ENCODE data around the gene NXPH3. TPM values are rescaled to one million over a fixed set of nuclear protein-coding genes. Genes with fewer than 3 reads are reported as not detected.
A peak's percentile ranks its signal among the peaks of the same experiment; 100 is the strongest.

The NXPH3 gene
- total RNA-seq, 2 donors from 2014 or later: 4.7 to 15.5 TPM

GRCh38 chr17:49576088-49576916, 631 bp downstream of the NXPH3 start:
- Histone ChIP-seq H3K4me3 (peak overlapping the region; percentile 50 to 58), H3K9me3 (no peaks in the 10 kb centered on the region), H3K27ac (peak overlapping the region; percentile 67 to 77), H3K4me1 (replicated peaks) (no peaks in the 10 kb centered on the region), H3K27me3 (replicated peaks; ENCODE audit: insufficient read depth) (no peaks in the 10 kb centered on the region), H3K36me3 (no peaks in the 10 kb centered on the region)
- DNase-seq (ENCODE audit: low spot score): no peak
- WGBS: under 1% methylated on average over 61 of the region's 68 CpGs
- intact Hi-C loops (cut with DNase I): loop anchor here (5.0 kb wide), 1 partner anchor 41 kb away; no protein-coding TSS in a partner anchor
- no peak for TF ChIP-seq POLR2A (IDR thresholded peaks at IDR 0.05)
- no peak for TF ChIP-seq POLR2AphosphoS5 (IDR thresholded peaks at IDR 0.05)
- TF ChIP-seq, protein P1, sequence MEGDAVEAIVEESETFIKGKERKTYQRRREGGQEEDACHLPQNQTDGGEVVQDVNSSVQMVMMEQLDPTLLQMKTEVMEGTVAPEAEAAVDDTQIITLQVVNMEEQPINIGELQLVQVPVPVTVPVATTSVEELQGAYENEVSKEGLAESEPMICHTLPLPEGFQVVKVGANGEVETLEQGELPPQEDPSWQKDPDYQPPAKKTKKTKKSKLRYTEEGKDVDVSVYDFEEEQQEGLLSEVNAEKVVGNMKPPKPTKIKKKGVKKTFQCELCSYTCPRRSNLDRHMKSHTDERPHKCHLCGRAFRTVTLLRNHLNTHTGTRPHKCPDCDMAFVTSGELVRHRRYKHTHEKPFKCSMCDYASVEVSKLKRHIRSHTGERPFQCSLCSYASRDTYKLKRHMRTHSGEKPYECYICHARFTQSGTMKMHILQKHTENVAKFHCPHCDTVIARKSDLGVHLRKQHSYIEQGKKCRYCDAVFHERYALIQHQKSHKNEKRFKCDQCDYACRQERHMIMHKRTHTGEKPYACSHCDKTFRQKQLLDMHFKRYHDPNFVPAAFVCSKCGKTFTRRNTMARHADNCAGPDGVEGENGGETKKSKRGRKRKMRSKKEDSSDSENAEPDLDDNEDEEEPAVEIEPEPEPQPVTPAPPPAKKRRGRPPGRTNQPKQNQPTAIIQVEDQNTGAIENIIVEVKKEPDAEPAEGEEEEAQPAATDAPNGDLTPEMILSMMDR (IDR thresholded peaks at IDR 0.05): no peak

GRCh38 chr17:49576917-49577649, 1.4 kb downstream of the NXPH3 start:
- no peaks in the 10 kb centered on the region for H3K27me3 ChIP-seq (replicated peaks; ENCODE audit: insufficient read depth)
- H3K4me3 ChIP-seq: peak overlapping the region; percentile 50 to 58
- DNase-seq (ENCODE audit: low spot score): no peak
- TF ChIP-seq POLR2AphosphoS5 (IDR thresholded peaks at IDR 0.05) (no peak), POLR2A (IDR thresholded peaks at IDR 0.05) (no peak)
- TF ChIP-seq, protein P1 (IDR thresholded peaks at IDR 0.05): no peak
- no peaks in the 10 kb centered on the region for H3K9me3 ChIP-seq
- H3K4me1 ChIP-seq (replicated peaks): no peaks in the 10 kb centered on the region
- WGBS: 16% methylated on average over 22 of the region's 22 CpGs
- H3K36me3 ChIP-seq: no peaks in the 10 kb centered on the region
- H3K27ac ChIP-seq: peak overlapping the region; percentile 67 to 77
- intact Hi-C loops (cut with DNase I): loop anchor here (5.0 kb wide), 1 partner anchor 40 kb away; no protein-coding TSS in a partner anchor

DNA sequence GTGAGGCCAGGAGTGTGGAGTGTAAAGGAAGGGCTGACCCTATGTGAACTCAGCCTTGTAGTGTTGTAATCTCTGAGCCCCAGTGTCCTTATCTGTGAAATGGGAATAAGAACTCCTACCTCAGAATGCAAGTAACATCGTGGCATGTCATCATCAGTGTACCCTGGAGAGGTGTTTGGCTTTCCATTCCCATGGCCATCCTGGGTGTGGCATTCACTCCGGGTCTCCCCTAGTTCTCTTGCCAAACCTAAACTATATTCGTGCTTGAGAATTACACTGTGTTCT, 1.9 kb downstream of the NXPH3 start:
- peak overlapping the region; percentile 67 to 77 for H3K27ac ChIP-seq

DNA sequence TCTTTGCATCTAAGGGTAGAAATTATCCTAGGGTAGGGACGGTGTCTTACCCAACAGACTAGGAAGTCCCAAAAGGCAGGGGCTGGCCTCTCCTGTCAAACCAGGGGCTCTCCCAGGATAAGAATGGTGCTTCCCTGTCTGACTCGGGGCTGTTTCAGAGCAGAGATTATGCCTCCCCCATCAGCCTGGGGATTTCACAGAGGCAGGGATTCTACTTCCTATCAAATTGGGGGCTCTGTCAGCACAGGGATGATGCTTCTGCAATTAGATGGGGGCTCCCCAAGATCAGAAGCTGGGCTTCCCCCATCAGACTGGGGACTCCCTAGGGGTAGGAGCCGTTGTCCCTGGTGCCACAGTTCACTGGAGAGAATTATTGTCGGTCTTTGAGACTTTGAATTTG, 2.3 kb downstream of the NXPH3 start:
- Histone ChIP-seq H3K27ac (no peak overlapping the region), H3K27me3 (replicated peaks; ENCODE audit: insufficient read depth) (no peaks in the 10 kb centered on the region), H3K4me3 (no peak overlapping the region), H3K36me3 (no peaks in the 10 kb centered on the region), H3K9me3 (no peaks in the 10 kb centered on the region), H3K4me1 (replicated peaks) (no peaks in the 10 kb centered on the region)
- TF ChIP-seq POLR2AphosphoS5 (IDR thresholded peaks at IDR 0.05) (no peak), POLR2A (IDR thresholded peaks at IDR 0.05) (no peak)
- TF ChIP-seq, protein P1 (IDR thresholded peaks at IDR 0.05): no peak
- no peak for DNase-seq (ENCODE audit: low spot score)
- intact Hi-C loops (cut with DNase I): loop anchor here (5.0 kb wide), 1 partner anchor 39 kb away; no protein-coding TSS in a partner anchor
- WGBS: 57% methylated on average over 4 of the region's 4 CpGs

More for the DNA sequence above, 1.9 kb downstream of the NXPH3 start:
- Histone ChIP-seq H3K36me3 (no peaks in the 10 kb centered on the region), H3K4me1 (replicated peaks) (no peaks in the 10 kb centered on the region), H3K27me3 (replicated peaks; ENCODE audit: insufficient read depth) (no peaks in the 10 kb centered on the region), H3K4me3 (no peak overlapping the region), H3K9me3 (no peaks in the 10 kb centered on the region)
- intact Hi-C loops (cut with DNase I): loop anchor here (5.0 kb wide), 1 partner anchor 40 kb away; no protein-coding TSS in a partner anchor
- WGBS: 38% methylated on average over 3 of the region's 3 CpGs
- DNase-seq (ENCODE audit: low spot score): no peak
- TF ChIP-seq POLR2A (IDR thresholded peaks at IDR 0.05): no peak
- TF ChIP-seq POLR2AphosphoS5 (IDR thresholded peaks at IDR 0.05): no peak
- TF ChIP-seq, protein P1 (IDR thresholded peaks at IDR 0.05): no peak

All from prostate gland (tissue), 2 donors.